Duodenal mucosa (tissue), 2 donors: ENCODE measurements around the gene NLGN1.

ENCODE experiments used
- H3K27ac ChIP-seq: one replicate; pipeline ENCODE4 v1.7.0; 2013; ENCODE audit warnings: low read depth, low read length
- H3K27me3 ChIP-seq, 2 donors: one replicate each; pipeline ENCODE4 v1.7.0; 2013; ENCODE audit warnings: low read length in 2 of 2, control low read depth in 1 of 2; ENCODE audit not compliant: insufficient read depth in 2 of 2, control insufficient read depth in 1 of 2
- H3K36me3 ChIP-seq, 2 donors: one replicate each; pipeline ENCODE4 v1.7.0; 2013; ENCODE audit warnings: low read length in 2 of 2, control low read depth in 1 of 2; ENCODE audit not compliant: insufficient read depth in 2 of 2, control insufficient read depth in 1 of 2
- H3K4me1 ChIP-seq, 2 donors: one replicate each; pipeline ENCODE4 v1.7.0; 2013; ENCODE audit warnings: low read length in 2 of 2, control low read depth in 1 of 2; ENCODE audit not compliant: insufficient read depth in 2 of 2, control insufficient read depth in 1 of 2
- H3K4me3 ChIP-seq, 2 donors: one replicate each; pipeline ENCODE4 v1.7.0; 2013; ENCODE audit warnings: low read length in 2 of 2, low read depth in 1 of 2
- H3K9ac ChIP-seq, 2 donors: one replicate each; pipeline ENCODE4 v1.7.0; 2013; ENCODE audit warnings: low read length in 2 of 2, low read depth in 1 of 2
- H3K9me3 ChIP-seq, 2 donors: one replicate each; pipeline ENCODE4 v1.7.0; 2013; ENCODE audit warnings: low read length in 2 of 2, control low read depth in 1 of 2; ENCODE audit not compliant: control insufficient read depth in 1 of 2

The NLGN1 gene

DNA sequence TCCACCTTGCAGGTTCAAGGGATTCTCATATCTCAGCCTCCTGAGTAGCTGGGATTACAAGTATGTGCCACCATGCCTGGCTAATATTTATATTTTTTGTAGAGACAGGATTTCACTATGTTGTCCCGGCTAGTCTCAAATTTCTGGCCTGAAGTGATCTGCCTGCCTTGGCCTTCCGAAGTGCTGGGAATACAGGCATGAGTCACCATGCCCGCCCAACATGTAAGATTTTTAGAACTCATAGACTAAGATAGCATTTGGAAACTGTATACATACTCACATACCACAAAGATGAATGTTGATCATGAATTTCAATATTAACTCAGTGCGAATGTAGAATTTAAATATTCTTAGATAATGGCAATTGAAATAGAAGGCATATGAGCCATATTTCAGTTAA is 718.9 kb downstream of the NLGN1 start:
- no peaks in the 10 kb centered on the region for H3K9me3 ChIP-seq
- no peaks in the 10 kb centered on the region for H3K36me3 ChIP-seq
- H3K9ac ChIP-seq: no peak overlapping the region
- no peak overlapping the region for H3K27ac ChIP-seq
- no peak overlapping the region for H3K4me3 ChIP-seq
- H3K4me1 ChIP-seq: no peaks in the 10 kb centered on the region
- H3K27me3 ChIP-seq: no peaks in the 10 kb centered on the region

GRCh38 chr3:174120997-174121396 is 723.5 kb downstream of the NLGN1 start:
- H3K27ac ChIP-seq: no peak overlapping the region
- H3K4me1 ChIP-seq: no peaks in the 10 kb centered on the region
- no peak overlapping the region for H3K4me3 ChIP-seq
- no peaks in the 10 kb centered on the region for H3K27me3 ChIP-seq
- no peak overlapping the region for H3K9ac ChIP-seq
- no peaks in the 10 kb centered on the region for H3K9me3 ChIP-seq
- H3K36me3 ChIP-seq: no peaks in the 10 kb centered on the region

DNA sequence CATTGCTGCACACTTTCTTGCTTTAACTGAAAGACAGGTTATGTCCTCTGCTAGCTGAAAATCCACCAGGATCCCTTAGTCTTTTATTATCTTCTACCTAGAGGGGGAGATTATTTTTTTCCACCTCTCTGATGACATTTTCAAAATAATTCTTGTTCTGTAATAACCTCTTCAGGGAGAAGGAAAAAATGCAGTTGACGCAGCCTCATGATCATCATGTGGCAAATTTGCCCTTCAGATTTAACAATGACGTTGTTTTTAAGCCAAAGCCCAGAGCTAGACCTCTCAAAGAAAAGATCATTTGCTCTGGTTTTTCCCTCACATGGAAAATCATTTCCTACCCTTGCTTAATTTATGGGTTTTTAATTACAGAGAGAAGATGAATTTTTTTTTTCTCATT is 724.9 kb downstream of the NLGN1 start:
- Histone ChIP-seq H3K4me3 (no peak overlapping the region), H3K9me3 (no peaks in the 10 kb centered on the region), H3K27me3 (no peaks in the 10 kb centered on the region), H3K36me3 (no peaks in the 10 kb centered on the region), H3K27ac (no peak overlapping the region), H3K9ac (no peak overlapping the region), H3K4me1 (peaks cover 0 to 5% of the 10 kb centered on the region in 2 donors)

DNA sequence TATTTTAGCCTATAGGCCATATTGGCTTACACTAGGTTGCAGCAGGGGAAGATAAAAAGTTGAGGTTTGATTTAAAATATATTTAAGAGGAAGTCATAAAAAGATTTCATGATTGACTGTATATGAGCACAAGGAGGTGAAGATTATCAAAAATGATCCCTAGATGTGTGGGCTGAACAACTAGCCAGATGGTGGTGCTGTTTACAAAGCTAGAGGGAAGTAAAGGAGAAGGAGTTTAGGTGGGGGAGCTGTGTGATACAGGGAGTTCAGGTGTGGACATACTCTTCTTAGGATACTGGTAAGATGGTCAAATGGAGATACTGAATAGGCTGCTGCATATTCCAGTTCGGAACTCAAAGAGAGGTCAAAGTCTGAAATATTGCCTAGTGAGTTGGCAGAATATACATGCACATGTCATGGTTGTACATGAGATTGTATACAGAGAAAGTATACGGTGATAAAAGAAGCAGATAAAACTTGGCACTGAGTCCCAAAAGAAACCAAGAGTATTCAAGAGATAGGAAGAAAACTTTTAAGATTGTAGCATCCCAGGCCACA is 727.8 kb downstream of the NLGN1 start:
- Histone ChIP-seq H3K4me1 (peaks cover 0 to 16% of the 10 kb centered on the region in 2 donors), H3K27ac (no peak overlapping the region), H3K4me3 (no peak overlapping the region), H3K36me3 (no peaks in the 10 kb centered on the region), H3K27me3 (no peaks in the 10 kb centered on the region), H3K9ac (no peak overlapping the region), H3K9me3 (no peaks in the 10 kb centered on the region)

DNA sequence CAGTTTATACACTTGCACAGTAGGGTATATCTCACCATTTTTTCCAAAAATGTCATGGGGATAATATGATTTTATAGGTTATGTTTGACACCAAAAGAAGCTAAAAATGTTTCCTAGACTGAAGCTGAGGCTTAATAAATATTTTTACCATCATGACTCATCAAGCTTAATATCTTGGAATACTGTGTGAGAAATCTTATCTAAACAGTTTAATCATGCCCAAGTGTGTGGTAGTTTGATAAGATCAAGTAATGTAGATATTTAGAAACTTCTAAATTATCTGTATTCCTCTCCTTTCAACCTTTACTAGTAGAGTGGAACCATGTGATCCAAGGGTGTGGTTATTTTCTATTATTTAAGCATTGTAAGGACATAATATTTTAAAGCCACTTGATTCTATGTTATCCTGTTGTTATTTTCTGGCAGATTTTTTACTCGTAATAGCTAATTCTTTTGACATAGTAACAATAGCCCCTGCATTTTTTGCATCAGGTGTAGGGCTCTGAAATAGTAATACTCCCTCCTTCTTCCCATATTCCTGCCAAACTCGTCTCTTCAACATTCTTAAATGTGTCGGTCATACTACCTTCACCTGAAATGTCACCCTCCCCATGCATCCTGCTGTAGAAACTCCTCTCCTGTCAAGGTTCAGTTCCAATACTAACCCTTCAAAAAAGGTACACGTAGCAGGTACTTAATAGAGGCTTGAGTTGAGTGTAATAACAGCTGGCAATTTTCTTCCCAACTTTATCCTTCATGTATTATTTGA is 729.6 kb downstream of the NLGN1 start:
- Histone ChIP-seq H3K4me3 (no peak overlapping the region), H3K9me3 (no peaks in the 10 kb centered on the region), H3K4me1 (peaks cover 0 to 23% of the 10 kb centered on the region in 2 donors), H3K36me3 (no peaks in the 10 kb centered on the region), H3K27ac (no peak overlapping the region), H3K27me3 (no peaks in the 10 kb centered on the region), H3K9ac (no peak overlapping the region)

- no peaks in the 10 kb centered on the region for H3K9me3 ChIP-seq
- H3K27me3 ChIP-seq: no peaks in the 10 kb centered on the region
- H3K36me3 ChIP-seq: no peaks in the 10 kb centered on the region
- H3K9ac ChIP-seq: no peak overlapping the region
- H3K4me1 ChIP-seq: peaks cover 0 to 27% of the 10 kb centered on the region in 2 donors
- H3K4me3 ChIP-seq: no peak overlapping the region
- no peak overlapping the region for H3K27ac ChIP-seq
Observed at GRCh38 chr3:174132006-174132405, 734.5 kb downstream of the NLGN1 start.

- Histone ChIP-seq H3K4me3 (no peak overlapping the region), H3K27me3 (no peaks in the 10 kb centered on the region), H3K36me3 (no peaks in the 10 kb centered on the region), H3K9ac (no peak overlapping the region), H3K27ac (no peak overlapping the region), H3K9me3 (no peaks in the 10 kb centered on the region), H3K4me1 (peaks cover 0 to 22% of the 10 kb centered on the region in 2 donors)
Observed at GRCh38 chr3:174132421-174133042, 735.0 kb downstream of the NLGN1 start.

GRCh38 chr3:174146008-174146407 is 748.5 kb downstream of the NLGN1 start:
- Histone ChIP-seq H3K27me3 (no peaks in the 10 kb centered on the region), H3K4me3 (no peak overlapping the region), H3K36me3 (no peaks in the 10 kb centered on the region), H3K9me3 (no peaks in the 10 kb centered on the region), H3K9ac (no peak overlapping the region), H3K4me1 (no peaks in the 10 kb centered on the region), H3K27ac (no peak overlapping the region)

GRCh38 chr3:174147798-174148197 is 750.3 kb downstream of the NLGN1 start:
- Histone ChIP-seq H3K4me3 (no peak overlapping the region), H3K4me1 (no peaks in the 10 kb centered on the region), H3K9me3 (no peaks in the 10 kb centered on the region), H3K27ac (no peak overlapping the region), H3K36me3 (no peaks in the 10 kb centered on the region), H3K27me3 (no peaks in the 10 kb centered on the region), H3K9ac (no peak overlapping the region)

DNA sequence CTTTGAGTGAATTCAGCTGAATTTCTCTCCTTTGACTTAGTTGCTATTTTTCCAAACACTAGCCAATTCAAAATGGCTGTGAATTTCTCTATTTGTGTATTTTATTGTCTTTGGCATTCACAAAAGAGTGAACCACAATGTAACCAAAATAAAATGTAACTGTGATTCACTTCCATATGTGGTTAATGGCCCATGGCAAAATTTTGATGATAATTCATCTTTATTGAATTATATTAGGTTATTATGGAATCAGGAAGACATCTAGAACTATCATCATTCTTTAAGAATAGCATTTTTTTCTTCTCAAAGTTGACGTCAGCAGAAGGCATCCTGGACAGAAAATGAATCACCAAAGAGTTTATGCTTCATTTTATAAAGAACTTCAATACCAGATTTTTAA is 756.3 kb downstream of the NLGN1 start:
- no peak overlapping the region for H3K4me3 ChIP-seq
- no peak overlapping the region for H3K9ac ChIP-seq
- H3K9me3 ChIP-seq: no peaks in the 10 kb centered on the region
- H3K4me1 ChIP-seq: no peaks in the 10 kb centered on the region
- no peak overlapping the region for H3K27ac ChIP-seq
- no peaks in the 10 kb centered on the region for H3K36me3 ChIP-seq
- no peaks in the 10 kb centered on the region for H3K27me3 ChIP-seq
